K562 (cell line): Measurements from ENCODE around the gene MRM2. TPM values are rescaled to one million over a fixed set of nuclear protein-coding genes. Genes with fewer than 3 reads are reported as not detected.

ENCODE experiments used
- ATAC-seq: fragments of 200-7000 bp; cut with Tn5 transposase; 3 replicates; pipeline ENCODE4 v1.9.1; 2020; ENCODE audit warnings: moderate library complexity
- BruUV-seq: library from RNA; stranded (reverse); fragments of 400-500 nt; replicated peaks from 2 replicates; lab custom pipeline; 2021; lab: Mats Ljungman, UMichigan
- CTCF ChIA-PET: fragments of 300-600 bp; formaldehyde crosslinking; extraction: SDS; loops from one replicate; lab custom pipeline; 2021; ENCODE audit warnings: low intra/inter-chr PET ratio; lab: Yijun Ruan, JAX
- POLR2A ChIA-PET: fragments of 300-600, 350-650 bp; sonication (Branson Sonifier 250); formaldehyde crosslinking; extraction: SDS; loops from one replicate; lab custom pipeline; 2021; ENCODE audit warnings: antibody characterized with exemption, inconsistent platforms; lab: Yijun Ruan, JAX
- DNase-seq, 4 experiments: peaks; one replicate each; pipeline versions ENCODE4 v3.0.0 to v3.0.0-alpha.2; 2011 to 2018; ENCODE audit warnings: low spot score in 3 of 4, mixed read lengths in 3 of 4; ENCODE audit errors: extremely low read depth in 1 of 4
- FAIRE-seq: peaks from 2 replicates; lab custom pipeline; 2011; peaks lifted over from hg19 to GRCh38; lab: Jason Lieb, UNC
- H2AFZ ChIP-seq: 2 replicates; pipeline ENCODE4 v1.6.0; 2011; ENCODE audit warnings: low read depth, low read length, control low read depth, inconsistent platforms
- H3K27ac ChIP-seq: fragments of 200-600 bp; 3 replicates; pipeline ENCODE4 v1.8.0; 2011; ENCODE audit warnings: low read depth, mild to moderate bottlenecking, control low read depth, inconsistent platforms, low read length, moderate library complexity, mixed read lengths; ENCODE audit errors: extremely low read depth
- H3K27me3 ChIP-seq, 2 experiments: fragments of 300-600 bp in 1 of 2; 2 replicates in 1 of 2; 3 replicates in 1 of 2; pipeline versions ENCODE4 v1.6.0 to v1.8.0; 2011; ENCODE audit warnings: inconsistent platforms in 2 of 2, low read length in 2 of 2, mild to moderate bottlenecking in 1 of 2, mixed read lengths in 1 of 2, moderate library complexity in 1 of 2; ENCODE audit not compliant: control insufficient read depth in 2 of 2, insufficient read depth in 2 of 2
- H3K36me3 ChIP-seq: fragments of 300-600 bp; 3 replicates; pipeline ENCODE4 v1.8.0; 2011; ENCODE audit warnings: mild to moderate bottlenecking, low read length, inconsistent platforms; ENCODE audit not compliant: control insufficient read depth, insufficient read depth
- H3K4me1 ChIP-seq, 2 experiments: fragments of 200-600 bp in 1 of 2; replicated peaks in 1 of 2; 2 replicates in 1 of 2; 3 replicates in 1 of 2; pipeline versions ENCODE4 v1.5.1 to v1.8.0; 2011; ENCODE audit warnings: inconsistent platforms in 2 of 2, low read length in 2 of 2, mild to moderate bottlenecking in 1 of 2, mixed read lengths in 1 of 2, moderate library complexity in 1 of 2; ENCODE audit not compliant: control insufficient read depth in 2 of 2, insufficient read depth in 2 of 2
- H3K4me2 ChIP-seq: 2 replicates; pipeline ENCODE4 v1.6.1; 2011; ENCODE audit warnings: low read length, control low read depth, inconsistent platforms, mixed read lengths; ENCODE audit not compliant: insufficient read depth
- H3K4me3 ChIP-seq: fragments of 200-600 bp; sonication (generic), shearing (Covaris generic); 2 replicates; pipeline ENCODE4 v1.5.1; 2016; ENCODE audit warnings: control low read depth, inconsistent platforms
- H3K79me2 ChIP-seq: fragments of 200-600 bp; 3 replicates; pipeline ENCODE4 v1.8.0; 2011; ENCODE audit warnings: low read length, inconsistent platforms; ENCODE audit not compliant: control insufficient read depth, insufficient read depth
- H3K9ac ChIP-seq, 2 experiments: 2 replicates each; pipeline versions ENCODE4 v1.6.0 to v1.6.1; 2011; ENCODE audit warnings: low read depth in 2 of 2, low read length in 2 of 2, control low read depth in 1 of 2, inconsistent platforms in 1 of 2, mild to moderate bottlenecking in 1 of 2, mixed read lengths in 1 of 2; ENCODE audit not compliant: insufficient read depth in 1 of 2
- H3K9me1 ChIP-seq: one replicate; pipeline ENCODE4 v1.6.0; 2011; ENCODE audit warnings: inconsistent platforms, mild to moderate bottlenecking, low read length, moderate library complexity; ENCODE audit not compliant: control insufficient read depth, insufficient read depth
- H3K9me3 ChIP-seq: replicated peaks from 2 replicates; pipeline ENCODE4 v1.5.1; 2011; ENCODE audit warnings: low read depth, low read length, inconsistent platforms; ENCODE audit not compliant: control insufficient read depth, insufficient read depth
- H4K20me1 ChIP-seq: replicated peaks from 2 replicates; pipeline ENCODE4 v1.6.1; 2011; ENCODE audit warnings: low read length, inconsistent platforms, mixed read lengths; ENCODE audit not compliant: control insufficient read depth, insufficient read depth
- CC2D1A ChIP-seq: fragments of 450-650 bp; IDR thresholded peaks from 2 replicates; pipeline ENCODE4 v1.6.1; 2017; ENCODE audit warnings: mild to moderate bottlenecking
- ELF2 ChIP-seq: fragments of 250-450 bp; sonication (Bioruptor Pico); IDR thresholded peaks from 2 replicates; pipeline ENCODE4 v1.5.0; 2021; ENCODE audit warnings: mild to moderate bottlenecking
- GATAD2A ChIP-seq: fragments of 450-650 bp; IDR thresholded peaks from 2 replicates; pipeline ENCODE4 v1.6.1; 2017
- NRF1 ChIP-seq, 2 experiments: fragments of 450-650 bp; IDR thresholded peaks in 1 of 2; conservative IDR thresholded peaks in 1 of 2; 2 replicates each; pipeline ENCODE4 v1.6.1; 2014; ENCODE audit warnings: mild to moderate bottlenecking in 2 of 2
- POLR2B ChIP-seq: fragments of 450-650 bp; IDR thresholded peaks from 2 replicates; pipeline ENCODE4 v1.6.1; 2018; ENCODE audit warnings: low read depth; ENCODE audit not compliant: partially characterized antibody
- PRMT5 ChIP-seq: sonication (generic); formaldehyde crosslinking; IDR thresholded peaks from 2 replicates; pipeline ENCODE4 v1.5.0; 2020; ENCODE audit warnings: missing genetic modification reagents
- PTTG1 ChIP-seq: fragments of 450-650 bp; IDR thresholded peaks from 2 replicates; pipeline ENCODE4 v1.6.1; 2016; ENCODE audit warnings: low read depth, mild to moderate bottlenecking, missing genetic modification characterization, missing compliant biosample characterization
- RAD21 ChIP-seq, 2 experiments: fragments of 250-450 bp in 1 of 2; fragments of 450-650 bp in 1 of 2; sonication (Bioruptor Pico) in 1 of 2; formaldehyde crosslinking in 1 of 2; IDR thresholded peaks in 1 of 2; conservative IDR thresholded peaks in 1 of 2; 2 replicates each; pipeline versions ENCODE4 v1.4.0 to v1.8.0; 2020 to 2022; ENCODE audit warnings: mild to moderate bottlenecking in 2 of 2, moderate library complexity in 1 of 2
- SLC30A9 ChIP-seq: fragments of 250-450 bp; sonication (Bioruptor Pico); IDR thresholded peaks from 2 replicates; pipeline ENCODE4 v1.8.0; 2022; ENCODE audit warnings: mild to moderate bottlenecking, moderate library complexity
- TCFL5 ChIP-seq: fragments of 250-450 bp; sonication (Bioruptor Pico); conservative IDR thresholded peaks from 2 replicates; pipeline ENCODE4 v1.6.1; 2021; ENCODE audit warnings: mild to moderate bottlenecking, moderate library complexity, matching md5 sums
- ZKSCAN1 ChIP-seq: fragments of 150-350 bp; IDR thresholded peaks from 2 replicates; pipeline ENCODE4 v1.6.1; 2016; ENCODE audit warnings: low read depth, low read length
- ZNF24 ChIP-seq: fragments of 450-650 bp; IDR thresholded peaks from 2 replicates; pipeline ENCODE4 v1.6.1; 2016
- ZNF347 ChIP-seq: fragments of 450-650 bp; formaldehyde crosslinking; IDR thresholded peaks from 2 replicates; pipeline ENCODE4 v1.4.0; 2020; ENCODE audit warnings: low read depth, mild to moderate bottlenecking, moderate library complexity
- ZNF41 ChIP-seq: fragments of 250-450 bp; sonication (Bioruptor Pico); conservative IDR thresholded peaks from 2 replicates; pipeline ENCODE4 v1.4.0; 2020; ENCODE audit warnings: mild to moderate bottlenecking
- WGBS: fragments of 100-300 bp; shearing (Covaris generic); methylation state at CpG from one replicate; pipeline ENCODE4 v1.1.6; 2016; ENCODE audit warnings: low coverage, mixed read lengths; ENCODE audit not compliant: insufficient coverage; ENCODE audit errors: missing lambda C conversion rate; 5-methylcytosine and 5-hydroxymethylcytosine counted together
- in situ Hi-C: fragments of 300-500 bp; cut with MboI; formaldehyde crosslinking; loops from 4 replicates; pipeline ENCODE4 v1.15.0; 2018; ENCODE audit warnings: inconsistent platforms, mixed read lengths
- intact Hi-C: fragments of 100-400 bp; cut with micrococcal nuclease; formaldehyde crosslinking; loops from 2 replicates; pipeline ENCODE4 v1.14.2; 2022
- polyA plus RNA-seq, 8 experiments: library from polyadenylated mRNA; depleted of rRNA in 4 of 8; stranded (reverse) in 5 of 8; unstranded in 3 of 8; fragments of >200 nt; fragmentation: Nextera tagmentation in 2 of 8; fragmentation: Illumina TruSeq in 1 of 8; extraction: Ambion mirVana in 2 of 8; extraction: Trizol in 1 of 8; gene quantifications; 2 replicates each; pipeline versions ENCODE4 v1.2.1 to v1.2.3, GENCODE V29; 2011 to 2014; ENCODE audit warnings: inconsistent platforms in 1 of 8, missing spikeins in 1 of 8
- total RNA-seq, 7 experiments: library from RNA; depleted of rRNA in 6 of 7; stranded (reverse); fragments of >200 nt in 6 of 7; fragmentation: Illumina TruSeq in 2 of 7; extraction: Trizol in 2 of 7; gene quantifications; 2 replicates each; pipeline versions ENCODE4 v1.2.1 to v1.2.3, GENCODE V29; 2011 to 2021; ENCODE audit warnings: low replicate concordance in 1 of 7
- TF ChIP-seq, protein P1 (sequence below): fragments of 250-450 bp; sonication (Bioruptor Pico); IDR thresholded peaks from 2 replicates; pipeline ENCODE4 v1.6.1; 2021; ENCODE audit warnings: mild to moderate bottlenecking
- TF ChIP-seq, protein P2 (sequence below): fragments of 150-350 bp; conservative IDR thresholded peaks from 2 replicates; pipeline ENCODE4 v1.6.1; 2014; ENCODE audit warnings: low read length
- TF ChIP-seq, protein P3 (sequence below), 3 experiments: fragments of 200-800 bp in 1 of 3; sonication (Bioruptor generic) in 1 of 3; sonication (generic) in 1 of 3; formaldehyde crosslinking in 1 of 3; IDR thresholded peaks; 2 replicates each; pipeline versions ENCODE4 v1.6.1 to v1.8.0; 2016 to 2022; ENCODE audit warnings: mild to moderate bottlenecking in 2 of 3, missing compliant biosample characterization in 2 of 3, missing genetic modification characterization in 2 of 3, missing genetic modification reagents in 1 of 3

The MRM2 gene
- total and polyA plus RNA-seq, 9 of the 15 experiments (the other 6 are each of a cell fraction or from before 2014, with no cell fraction given) = 32.4 to 116 (median 50.5) TPM

DNA sequence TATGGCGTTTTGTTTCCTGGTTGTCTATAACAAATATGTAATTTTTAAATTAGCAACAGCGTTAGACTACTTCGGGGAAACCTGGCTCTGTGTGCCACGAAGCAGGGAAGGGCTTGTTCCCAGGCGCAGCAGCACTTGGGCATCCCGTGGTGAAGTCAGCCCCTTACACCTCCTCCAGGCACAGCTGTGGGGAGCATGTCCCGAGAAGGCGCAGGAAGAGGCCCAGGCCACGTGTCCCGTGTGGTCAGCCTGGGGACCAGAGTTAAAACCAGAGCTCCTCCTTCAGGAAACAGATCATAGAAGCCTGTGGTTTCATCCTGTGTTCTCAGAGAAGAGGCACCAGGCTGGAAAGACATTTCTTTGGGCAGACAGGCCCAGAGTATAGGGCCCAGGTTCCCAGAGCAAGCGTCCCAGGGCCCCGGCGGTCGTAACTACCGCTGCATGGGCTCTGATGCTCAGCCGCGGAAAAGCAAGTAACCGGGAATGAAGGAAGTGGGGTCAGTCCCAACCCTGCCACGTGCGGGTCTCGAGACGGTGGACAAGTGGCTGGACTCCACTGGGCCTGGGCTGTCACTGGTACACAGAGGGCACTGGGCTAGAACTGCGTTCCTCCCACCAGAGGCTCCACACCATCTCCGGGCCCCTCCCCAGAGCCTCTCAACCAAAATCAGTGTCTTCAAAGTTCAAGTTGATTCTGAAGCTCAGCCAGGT is 7.1 kb upstream of the MRM2 start:
- no peaks in the 10 kb centered on the region for H4K20me1 ChIP-seq
- no peak overlapping the region for H3K27ac ChIP-seq
- 63% methylated on average over 24 of the region's 24 CpGs for WGBS
- peaks cover 9 to 41% of the 10 kb centered on the region in 2 experiments; a peak in 3 of 5 replicates for H3K4me1 ChIP-seq
- no peaks in the 10 kb centered on the region for H3K27me3 ChIP-seq
- BruUV-seq = no TSS peak
- in situ Hi-C loops = loop anchor here (5.0 kb wide), 1 partner anchor 98 kb away; no protein-coding TSS in a partner anchor
- no peak for FAIRE-seq
- H3K79me2 ChIP-seq = no peaks in the 10 kb centered on the region
- ChIA-PET CTCF (no interaction called here), POLR2A (interaction anchor here (0.6 to 2.5 kb wide), 4 partner anchors 10 to 36 kb away, joined by 3 to 9 read pairs (median 4); no protein-coding TSS in a partner anchor)
- no peak overlapping the region for H3K4me2 ChIP-seq
- no peaks in the 10 kb centered on the region for H3K9me1 ChIP-seq
- H3K36me3 ChIP-seq = peaks cover 33% of the 10 kb centered on the region; the same call in 1 of the 3 replicates
- H3K9ac ChIP-seq = peak overlapping the region in 1 of 2 experiments; percentile 79; a peak in 2 of 4 replicates
- no peaks in the 10 kb centered on the region for H3K9me3 ChIP-seq
- H2AFZ ChIP-seq = no peak overlapping the region
- peak in 2 of 4 experiments; percentile 56 to 61 for DNase-seq
- peak; percentile 71 for ATAC-seq
- H3K4me3 ChIP-seq = no peak overlapping the region
- intact Hi-C loops = no loop called here
- TF ChIP-seq PRMT5 (no peak), POLR2B (no peak), PTTG1 (no peak), CC2D1A (no peak), ZNF41 (no peak), NRF1 (conservative IDR thresholded peaks at IDR 0.05 in 1 of 2, IDR thresholded peaks at IDR 0.05 in 1 of 2) (peak in 1 of 2 experiments; percentile 45; a peak in 2 of 4 replicates), TCFL5 (CRISPR knock-in tag) (no peak), ELF2 (CRISPR knock-in tag) (no peak), SLC30A9 (no peak), ZKSCAN1 (no peak), RAD21 (CRISPR knock-in tag; conservative IDR thresholded peaks at IDR 0.05 in 1 of 2, IDR thresholded peaks at IDR 0.05 in 1 of 2) (peak; percentile 33 to 47; a peak in 3 of 4 replicates), ZNF24 (no peak), ZNF347 (CRISPR knock-in tag) (no peak), GATAD2A (no peak)
- TF ChIP-seq, protein P1, sequence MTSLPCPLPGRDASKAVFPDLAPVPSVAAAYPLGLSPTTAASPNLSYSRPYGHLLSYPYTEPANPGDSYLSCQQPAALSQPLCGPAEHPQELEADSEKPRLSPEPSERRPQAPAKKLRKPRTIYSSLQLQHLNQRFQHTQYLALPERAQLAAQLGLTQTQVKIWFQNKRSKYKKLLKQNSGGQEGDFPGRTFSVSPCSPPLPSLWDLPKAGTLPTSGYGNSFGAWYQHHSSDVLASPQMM (CRISPR knock-in tag) = no peak
- TF ChIP-seq, protein P2, sequence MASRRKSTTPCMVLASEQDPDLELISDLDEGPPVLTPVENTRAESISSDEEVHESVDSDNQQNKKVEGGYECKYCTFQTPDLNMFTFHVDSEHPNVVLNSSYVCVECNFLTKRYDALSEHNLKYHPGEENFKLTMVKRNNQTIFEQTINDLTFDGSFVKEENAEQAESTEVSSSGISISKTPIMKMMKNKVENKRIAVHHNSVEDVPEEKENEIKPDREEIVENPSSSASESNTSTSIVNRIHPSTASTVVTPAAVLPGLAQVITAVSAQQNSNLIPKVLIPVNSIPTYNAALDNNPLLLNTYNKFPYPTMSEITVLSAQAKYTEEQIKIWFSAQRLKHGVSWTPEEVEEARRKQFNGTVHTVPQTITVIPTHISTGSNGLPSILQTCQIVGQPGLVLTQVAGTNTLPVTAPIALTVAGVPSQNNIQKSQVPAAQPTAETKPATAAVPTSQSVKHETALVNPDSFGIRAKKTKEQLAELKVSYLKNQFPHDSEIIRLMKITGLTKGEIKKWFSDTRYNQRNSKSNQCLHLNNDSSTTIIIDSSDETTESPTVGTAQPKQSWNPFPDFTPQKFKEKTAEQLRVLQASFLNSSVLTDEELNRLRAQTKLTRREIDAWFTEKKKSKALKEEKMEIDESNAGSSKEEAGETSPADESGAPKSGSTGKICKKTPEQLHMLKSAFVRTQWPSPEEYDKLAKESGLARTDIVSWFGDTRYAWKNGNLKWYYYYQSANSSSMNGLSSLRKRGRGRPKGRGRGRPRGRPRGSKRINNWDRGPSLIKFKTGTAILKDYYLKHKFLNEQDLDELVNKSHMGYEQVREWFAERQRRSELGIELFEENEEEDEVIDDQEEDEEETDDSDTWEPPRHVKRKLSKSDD = no peak
- TF ChIP-seq, protein P3, sequence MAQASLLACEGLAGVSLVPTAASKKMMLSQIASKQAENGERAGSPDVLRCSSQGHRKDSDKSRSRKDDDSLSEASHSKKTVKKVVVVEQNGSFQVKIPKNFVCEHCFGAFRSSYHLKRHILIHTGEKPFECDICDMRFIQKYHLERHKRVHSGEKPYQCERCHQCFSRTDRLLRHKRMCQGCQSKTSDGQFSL (CRISPR knock-in tag; IDR thresholded peaks at IDR 0.05) = no peak
- TF ChIP-seq, protein P3 (tag; IDR thresholded peaks at IDR 0.05) = no peak
